Heart left ventricle (tissue), 16 donors: ENCODE data around the gene SLC15A2. TPM values are rescaled to one million over a fixed set of nuclear protein-coding genes. Genes with fewer than 3 reads are reported as not detected.

Experiments
- ATAC-seq, 4 donors: fragments of 200-7000 bp; cut with Tn5 transposase; one replicate each; pipeline ENCODE4 v1.9.1; 2020 to 2022; ENCODE audit warnings: moderate library complexity in 4 of 4, mild to moderate bottlenecking in 3 of 4, moderate number of reproducible peaks in 1 of 4
- DNase-seq, 5 donors: peaks; one replicate each; pipeline ENCODE4 v3.0.0-alpha.2; 2020
- H3K27ac ChIP-seq, 12 donors: fragments of 200-600 bp; sonication (generic) in 4 of 12; one replicate each; pipeline versions ENCODE4 v1.5.0 to v1.8.0; 2016 to 2022; ENCODE audit warnings: mild to moderate bottlenecking in 2 of 12
- H3K27me3 ChIP-seq, 9 donors: fragments of 200-600 bp; sonication (generic) in 2 of 9; one replicate each; pipeline versions ENCODE4 v1.5.1 to v1.8.0; 2016 to 2022; ENCODE audit warnings: mild to moderate bottlenecking in 3 of 9
- H3K36me3 ChIP-seq, 9 donors: fragments of 200-600 bp; sonication (generic) in 2 of 9; one replicate each; pipeline versions ENCODE4 v1.5.0 to v1.8.0; 2018 to 2022; ENCODE audit warnings: mild to moderate bottlenecking in 2 of 9
- H3K4me1 ChIP-seq, 12 donors: fragments of 200-600 bp; sonication (generic) in 4 of 12; one replicate each; pipeline versions ENCODE4 v1.5.0 to v1.8.0; 2016 to 2022; ENCODE audit warnings: mild to moderate bottlenecking in 3 of 12
- H3K4me3 ChIP-seq, 12 donors: fragments of 200-600 bp; sonication (generic) in 4 of 12; one replicate each; pipeline versions ENCODE4 v1.5.0 to v1.8.0; 2017 to 2022; ENCODE audit warnings: mild to moderate bottlenecking in 9 of 12, moderate library complexity in 4 of 12
- H3K9me3 ChIP-seq, 12 donors: fragments of 200-600 bp; sonication (generic) in 4 of 12; one replicate each; pipeline versions ENCODE4 v1.5.0 to v1.8.0; 2016 to 2022; ENCODE audit warnings: mild to moderate bottlenecking in 1 of 12
- CTCF ChIP-seq, 12 donors: fragments of 200-600 bp; sonication (generic) in 4 of 12; IDR thresholded peaks; one replicate each; pipeline versions ENCODE4 v1.5.0 to v1.8.0; 2018 to 2022; ENCODE audit warnings: antibody characterized with exemption in 12 of 12, mild to moderate bottlenecking in 5 of 12
- POLR2A ChIP-seq, 2 donors: fragments of 450-650 bp; IDR thresholded peaks; one replicate each; pipeline ENCODE4 v1.6.1; 2017; ENCODE audit warnings: antibody characterized with exemption in 2 of 2, mild to moderate bottlenecking in 2 of 2, moderate library complexity in 2 of 2
- WGBS, 4 donors: extraction: QIAGEN DNeasy Blood & Tissue Kit in 2 of 4; methylation state at CpG; one replicate each; pipeline versions ENCODE4 v1.1.5 to v1.1.7; 2013 to 2018; 5-methylcytosine and 5-hydroxymethylcytosine counted together
- intact Hi-C, 10 donors: fragments of 100-400 bp; cut with DNase I; formaldehyde crosslinking; loops; one replicate each; pipeline versions ENCODE4 v1.11.1 to v1.14.2; 2022
- polyA plus RNA-seq, 2 donors: library from polyadenylated mRNA; stranded (reverse); fragments of 200-250 nt; gene quantifications; one replicate each; pipeline ENCODE4 v1.2.3, GENCODE V29; 2013
- total RNA-seq, 9 donors: library from RNA; depleted of rRNA in 2 of 9; stranded (reverse); fragments of >200 nt in 2 of 9; fragmentation: NEBNext Ultra II Directional in 3 of 9; extraction: Animal tissue kit (Norgen Biotek cat#: 25700) in 3 of 9; gene quantifications; one replicate each; pipeline versions ENCODE4 v1.1.0 to v1.2.4, GENCODE V29; 2016 to 2023
- donor health status: ischemic (EF 13 %, LVEDD 7.1; RV severe dilation, severe dysfunction).
- donor health status: healthy with polysubstance abuse.
- donor health status: DM: no; HTN: yes; CAD: no.
- donor health status: DM: no; HTN: no; CAD: no.
- donor health status: ischemic (EF 25% LVEDD 6.9; RV normal size, moderate dysfunction).
- donor health status: ischemic (EF 25% LVEDD 5.7; RV mildly dilated, moderate dysfunction).
- donor health status: healthy.
- donor health status: DM: yes; HTN: yes; CAD: no.
- donor health status: ischemic (EF 35%, LVEDD 5.7; RV mildly dilated, moderate dysfunction).
- donor health status: nonischemic (EF 11% LVEDD 7.7; RV severe dilation, severe dysfunction).
- donor health status: DM: yes; HTN: yes; CAD: no.
- donor health status: PGD.
- donor health status: ischemic (EF 29% LVEDD 5.4; RV normal size, mild dysfunction).
- donor health status: nonischemic (EF 23%, LVEDD 6.1; RV moderate dilation, normal function).

Gene SLC15A2
- total and polyA plus RNA-seq, 11 donors = 0.22 to 7.6 (median 2.9) TPM

GRCh38 chr3:121963608-121964007 lies 69.4 kb downstream of the SLC15A2 start:
- H3K4me1 ChIP-seq = peaks cover 0 to 8% (median 0%) of the 10 kb centered on the region in 12 donors
- no peak for TF ChIP-seq POLR2A (IDR thresholded peaks at IDR 0.05)
- H3K9me3 ChIP-seq = peaks cover 0 to 5% (median 0%) of the 10 kb centered on the region in 12 donors
- 43 to 100% (median 55%) methylated on average over 1 of the region's 1 CpG for WGBS, 4 donors
- DNase-seq (no peak), ATAC-seq (no peak)
- intact Hi-C loops = no loop called here
- no peaks in the 10 kb centered on the region for H3K36me3 ChIP-seq
- no peak overlapping the region for H3K27ac ChIP-seq
- H3K4me3 ChIP-seq = no peak overlapping the region
- H3K27me3 ChIP-seq = no peaks in the 10 kb centered on the region

GRCh38 chr3:121969631-121970030 lies 75.4 kb downstream of the SLC15A2 start:
- intact Hi-C loops = no loop called here
- Histone ChIP-seq H3K36me3 (no peaks in the 10 kb centered on the region), H3K4me3 (no peak overlapping the region), H3K4me1 (no peaks in the 10 kb centered on the region), H3K27me3 (no peaks in the 10 kb centered on the region), H3K9me3 (peaks cover 0 to 14% (median 2%) of the 10 kb centered on the region in 12 donors), H3K27ac (no peak overlapping the region)
- TF ChIP-seq POLR2A (IDR thresholded peaks at IDR 0.05) = no peak
- TF ChIP-seq CTCF (IDR thresholded peaks at IDR 0.05) = no peak
- DNase-seq (no peak), ATAC-seq (no peak)
- WGBS, 4 donors = 76 to 87% (median 80%) methylated on average over 2 of the region's 2 CpGs

GRCh38 chr3:121970047-121970446 lies 75.8 kb downstream of the SLC15A2 start:
- no peaks in the 10 kb centered on the region for H3K27me3 ChIP-seq
- H3K4me1 ChIP-seq = no peaks in the 10 kb centered on the region
- ATAC-seq = no peak
- intact Hi-C loops = no loop called here
- WGBS, 4 donors = 85 to 97% (median 92%) methylated on average over 1 of the region's 1 CpG
- H3K36me3 ChIP-seq = no peaks in the 10 kb centered on the region
- H3K4me3 ChIP-seq = no peak overlapping the region
- no peak overlapping the region for H3K27ac ChIP-seq
- DNase-seq = no peak
- H3K9me3 ChIP-seq = peaks cover 0 to 18% (median 4%) of the 10 kb centered on the region in 12 donors
- no peak for TF ChIP-seq CTCF (IDR thresholded peaks at IDR 0.05)
- no peak for TF ChIP-seq POLR2A (IDR thresholded peaks at IDR 0.05)

GRCh38 chr3:121974601-121975111 lies 80.5 kb downstream of the SLC15A2 start:
- TF ChIP-seq CTCF (IDR thresholded peaks at IDR 0.05) (no peak), POLR2A (IDR thresholded peaks at IDR 0.05) (no peak)
- Histone ChIP-seq H3K4me1 (peaks cover 0 to 1% (median 0%) of the 10 kb centered on the region in 12 donors), H3K36me3 (no peaks in the 10 kb centered on the region), H3K27ac (no peak overlapping the region), H3K27me3 (no peaks in the 10 kb centered on the region), H3K9me3 (peaks cover 0 to 16% (median 3%) of the 10 kb centered on the region in 12 donors), H3K4me3 (no peak overlapping the region)
- DNase-seq (no peak), ATAC-seq (no peak)
- 83 to 93% (median 88%) methylated on average over 2 of the region's 2 CpGs for WGBS, 4 donors
- intact Hi-C loops = no loop called here
